HG03342 (cell line): ENCODE data around the gene CLCN3.
"Not testable (repeated sequence)": the region's sequence is repeated elsewhere in the genome, so short reads cannot be mapped to it uniquely, and the experiment has no call there.

Experiments used
- ATAC-seq: cut with Tn5 transposase; IDR thresholded peaks from one replicate; pipeline ENCODE4 v1.9.1; 2021; ENCODE audit warnings: mild to moderate bottlenecking, moderate library complexity; ENCODE audit not compliant: unreplicated experiment

CLCN3 gene

DNA sequence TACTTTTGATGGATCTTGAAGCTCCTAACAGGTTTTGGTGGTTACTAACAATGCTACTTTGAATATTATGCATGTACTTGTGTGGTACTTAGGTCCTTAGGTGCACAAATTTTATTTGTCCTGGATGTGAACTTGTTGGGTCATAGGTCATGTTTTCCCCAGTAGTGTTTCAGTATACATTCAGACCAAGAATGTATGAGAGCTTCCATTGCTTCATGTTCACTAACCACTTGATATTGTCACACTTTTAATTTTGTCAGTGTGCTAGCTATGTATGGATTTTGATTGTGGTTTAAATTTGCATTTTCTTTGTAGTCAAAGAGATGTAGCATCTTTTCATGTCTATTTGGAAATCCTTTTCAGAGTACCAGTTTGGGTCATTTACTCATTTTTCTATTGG lies 32.2 kb downstream of the CLCN3 start:
- no peak for ATAC-seq

DNA sequence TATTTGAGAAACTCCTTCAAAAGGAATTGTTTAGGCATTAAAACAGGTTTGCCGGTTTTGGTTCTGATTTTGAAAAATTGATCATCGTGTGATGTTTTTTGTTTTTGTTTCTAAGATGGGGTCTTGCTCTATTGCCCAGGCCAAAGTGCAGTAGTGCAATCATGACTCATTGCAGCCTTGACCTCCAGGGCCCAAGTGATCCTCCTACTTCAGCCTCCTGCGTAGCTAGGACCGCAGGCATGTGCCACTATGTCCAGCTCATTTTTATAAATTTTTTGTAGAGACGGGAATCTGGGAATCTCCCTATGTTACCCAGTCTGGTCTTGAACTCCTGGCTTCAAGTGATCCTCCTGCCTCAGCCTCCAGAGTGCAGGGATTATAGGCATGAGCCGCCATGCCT lies 35.0 kb downstream of the CLCN3 start:
- no peak for ATAC-seq

DNA sequence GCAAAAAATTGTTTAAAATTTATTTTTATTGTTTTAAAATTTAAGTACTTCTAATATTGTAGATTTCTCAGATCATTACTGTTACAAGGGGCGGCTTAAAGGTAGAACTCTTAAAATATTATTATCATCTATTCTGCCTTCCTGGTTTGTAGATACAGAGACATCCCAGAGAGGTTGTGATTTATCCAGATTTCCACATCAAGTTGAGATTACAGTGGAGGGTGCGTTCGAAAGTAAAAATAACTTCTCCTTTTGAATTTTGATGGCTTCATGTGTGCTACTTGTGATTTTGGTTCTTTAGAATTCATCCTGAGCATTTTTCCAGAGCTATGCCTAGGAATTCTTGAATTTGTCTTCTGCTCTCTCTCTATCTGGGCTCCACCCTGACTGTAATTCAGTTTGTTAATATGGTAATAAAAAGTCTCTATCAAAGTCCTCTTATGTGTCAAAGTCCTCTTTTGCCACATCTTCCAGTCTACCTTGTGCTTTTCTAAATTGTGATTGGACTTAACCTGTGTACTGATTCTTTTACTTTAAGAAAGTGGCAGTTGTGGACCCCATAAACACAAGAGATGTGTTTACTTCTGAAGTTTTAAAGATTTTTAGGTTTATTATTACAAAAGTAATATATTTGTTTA lies 37.2 kb downstream of the CLCN3 start:
- ATAC-seq, result no peak

DNA sequence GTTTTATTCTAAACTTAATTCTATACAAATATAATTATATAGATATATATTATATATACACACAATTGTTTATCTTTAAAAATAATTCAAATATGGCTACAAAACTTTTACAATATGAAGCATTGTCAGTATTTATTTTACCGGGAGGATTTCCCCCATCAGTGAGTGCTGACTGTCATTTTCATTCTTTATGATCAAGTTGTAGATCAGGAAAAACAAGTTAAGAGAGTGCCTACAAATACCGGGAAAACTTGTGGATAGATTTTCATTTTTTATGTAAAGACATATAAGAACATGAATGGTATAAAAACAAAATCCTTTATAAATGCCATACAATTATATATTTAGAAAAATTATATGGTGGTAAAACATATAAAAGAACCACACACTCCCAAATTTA lies 37.8 kb downstream of the CLCN3 start:
- ATAC-seq, result no peak

DNA sequence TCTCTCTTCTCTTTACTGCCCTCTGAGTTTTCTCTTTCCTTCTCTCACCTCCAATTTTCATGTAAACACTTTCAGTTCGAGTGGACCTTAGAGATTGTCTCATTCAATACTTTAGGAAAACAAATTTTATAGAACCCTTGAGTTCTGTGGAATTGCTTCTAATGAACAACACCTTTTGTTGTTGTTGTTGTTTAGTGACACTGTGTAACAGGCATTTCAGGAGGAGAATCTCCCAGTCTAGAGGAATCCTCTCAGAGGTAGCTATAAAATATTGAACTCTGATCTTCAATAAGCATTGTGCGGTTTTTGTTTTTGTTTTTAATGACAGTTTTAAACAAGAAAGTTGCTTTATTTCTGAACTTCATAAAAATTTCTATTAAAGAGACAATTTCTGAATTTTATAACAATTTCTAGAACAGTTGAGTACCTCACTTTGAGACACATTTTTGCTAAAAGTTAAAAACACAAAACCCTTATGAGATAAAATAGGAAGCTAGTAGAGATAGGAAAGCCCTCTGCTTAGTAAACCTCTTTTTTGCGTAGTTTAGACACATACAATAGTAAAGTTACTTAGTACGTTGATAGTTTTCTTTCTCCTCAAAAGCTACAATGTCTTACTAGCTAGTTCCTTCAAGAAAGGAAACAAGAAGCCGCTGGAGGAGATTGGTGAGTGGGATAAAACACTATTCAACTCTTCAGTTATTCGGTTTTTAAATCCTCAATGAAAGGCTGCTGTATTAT lies 38.8 kb downstream of the CLCN3 start:
- ATAC-seq, result no peak

DNA sequence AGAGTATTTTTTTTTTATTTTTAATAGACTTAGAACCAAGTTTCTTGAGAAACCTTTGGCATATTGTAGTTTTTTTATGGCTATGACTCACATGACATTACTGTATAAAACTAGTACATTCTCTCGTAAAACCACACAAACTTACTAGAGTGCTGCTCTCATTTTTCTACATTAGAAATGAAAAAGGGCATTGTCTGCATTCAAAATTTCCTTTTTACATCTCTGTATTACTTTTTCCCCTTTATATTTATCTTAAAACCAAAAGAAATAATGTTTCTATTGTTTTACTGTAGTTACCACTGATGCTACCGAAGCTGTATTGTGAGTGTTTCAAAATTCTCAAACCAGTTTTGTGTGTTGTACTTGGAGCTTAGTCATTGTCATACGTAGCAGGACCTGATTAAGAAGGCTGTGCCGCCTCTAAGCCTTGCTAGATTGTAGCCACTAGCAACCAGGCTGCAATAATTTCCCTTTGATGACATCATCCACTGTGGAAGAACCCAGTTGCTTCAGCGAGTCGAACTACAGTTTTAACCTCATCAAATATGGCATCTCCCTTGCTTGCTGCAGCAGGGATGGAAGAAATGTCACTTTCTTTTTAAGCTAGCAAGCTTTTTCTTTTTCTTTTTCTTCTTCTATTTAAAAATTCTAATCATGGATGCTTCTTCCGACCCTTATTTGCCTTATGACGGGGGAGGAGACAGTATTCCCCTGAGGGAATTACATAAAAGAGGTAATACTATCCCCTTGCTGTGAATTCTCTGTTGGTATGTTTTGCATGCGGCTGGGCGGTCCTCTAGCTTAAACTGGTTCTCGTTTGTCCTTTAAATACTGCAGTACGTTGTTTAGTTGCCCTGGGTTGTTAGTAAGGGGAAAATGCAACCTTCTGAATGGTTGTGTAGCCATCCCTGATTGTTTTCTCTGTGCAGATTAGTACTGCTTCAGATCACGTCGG lies 39.6 kb downstream of the CLCN3 start:
- peak; percentile 98 for ATAC-seq

DNA sequence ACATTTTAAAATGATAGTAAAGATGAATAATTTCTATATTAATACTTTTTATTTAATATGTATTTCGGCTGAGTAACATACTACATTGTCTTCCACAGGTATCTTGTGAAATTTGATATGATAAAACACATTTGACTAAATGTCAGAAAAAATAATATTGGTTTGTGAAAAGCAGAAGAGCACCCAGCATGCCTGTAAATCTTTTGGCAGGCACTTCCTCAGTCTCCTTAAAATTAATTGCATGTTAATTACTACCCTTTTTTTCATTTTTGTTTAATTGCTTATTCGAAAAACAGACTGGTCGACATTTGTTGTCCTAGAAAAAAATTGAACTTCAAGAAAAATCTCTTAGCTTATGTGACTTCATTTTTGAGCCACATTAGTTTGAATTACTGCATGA lies 40.6 kb downstream of the CLCN3 start:
- no peak for ATAC-seq

DNA sequence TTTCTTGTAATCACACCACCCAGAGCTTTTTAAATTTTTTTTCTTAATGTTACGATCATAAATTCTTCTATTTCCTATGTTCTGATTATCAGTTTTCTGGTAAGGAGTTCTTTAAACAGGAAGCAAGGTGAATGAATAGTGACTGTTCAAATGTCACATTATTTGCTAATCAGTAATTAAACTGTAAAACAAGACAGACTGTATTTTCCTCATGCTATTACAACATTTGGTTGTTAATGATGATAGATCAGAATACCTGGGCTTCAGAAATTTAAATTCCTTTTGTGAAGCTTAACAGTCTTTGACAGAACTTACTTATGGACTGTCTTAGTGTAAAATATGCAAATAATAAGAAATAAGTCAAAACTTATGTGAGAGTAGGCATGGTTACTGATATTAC lies 41.4 kb downstream of the CLCN3 start:
- no peak for ATAC-seq

DNA sequence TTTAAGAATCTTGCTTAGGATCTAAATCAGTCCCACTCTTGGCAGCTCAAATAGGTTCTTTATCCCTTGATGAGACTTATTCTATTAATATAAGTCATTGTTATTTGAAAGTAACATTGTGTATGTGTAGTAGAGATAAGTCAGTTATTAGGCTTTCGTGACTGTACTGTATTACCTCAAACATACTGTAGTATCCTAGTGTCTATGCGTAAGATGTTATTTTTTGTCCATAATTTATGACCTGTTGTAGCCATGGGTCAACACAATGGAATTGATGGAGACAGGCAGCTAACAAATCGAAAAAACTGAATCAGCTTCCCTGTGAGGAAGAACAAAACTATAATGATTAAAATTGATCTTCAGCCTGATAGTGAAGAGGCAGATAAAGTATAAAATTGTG lies 41.8 kb downstream of the CLCN3 start:
- no peak for ATAC-seq

DNA sequence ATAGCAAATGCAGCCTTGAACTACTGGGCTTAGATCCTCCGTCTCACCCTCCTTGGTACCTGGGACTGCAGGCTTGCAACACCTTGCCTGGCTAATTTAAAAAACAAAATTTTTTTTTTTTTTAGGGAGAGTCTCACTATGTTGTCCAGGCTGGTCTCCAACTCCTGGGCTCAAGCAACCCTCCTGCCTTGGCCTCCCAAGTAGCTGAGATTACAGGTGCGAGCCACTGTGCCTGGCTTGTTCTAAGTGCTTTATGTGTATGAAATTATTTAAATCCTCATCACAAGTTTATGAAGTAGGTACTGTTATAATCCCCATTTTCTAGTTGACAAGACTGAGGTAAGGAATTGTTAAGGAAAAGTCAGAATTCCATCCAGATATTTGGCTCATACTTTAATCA lies 43.0 kb downstream of the CLCN3 start:
- ATAC-seq, result no peak

DNA sequence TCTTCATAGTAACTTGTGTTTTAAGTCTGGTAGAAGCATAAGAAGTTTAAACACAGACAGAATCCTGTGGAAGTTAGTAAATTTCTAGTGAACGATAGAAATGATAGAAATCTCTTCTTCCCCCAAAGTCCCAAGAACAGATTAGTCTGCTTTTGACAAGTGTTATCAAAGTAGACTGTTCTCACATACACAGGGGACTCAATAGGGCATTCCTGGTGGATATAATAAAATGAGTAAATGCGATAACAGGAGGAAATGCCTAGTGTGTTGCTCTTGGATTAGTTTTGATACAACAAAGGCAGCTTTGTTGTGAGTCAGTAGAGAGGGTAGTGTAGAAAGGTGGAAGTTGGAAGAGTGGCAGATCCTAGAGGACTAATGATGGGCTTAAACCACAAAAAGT lies 43.5 kb downstream of the CLCN3 start:
- no peak for ATAC-seq

DNA sequence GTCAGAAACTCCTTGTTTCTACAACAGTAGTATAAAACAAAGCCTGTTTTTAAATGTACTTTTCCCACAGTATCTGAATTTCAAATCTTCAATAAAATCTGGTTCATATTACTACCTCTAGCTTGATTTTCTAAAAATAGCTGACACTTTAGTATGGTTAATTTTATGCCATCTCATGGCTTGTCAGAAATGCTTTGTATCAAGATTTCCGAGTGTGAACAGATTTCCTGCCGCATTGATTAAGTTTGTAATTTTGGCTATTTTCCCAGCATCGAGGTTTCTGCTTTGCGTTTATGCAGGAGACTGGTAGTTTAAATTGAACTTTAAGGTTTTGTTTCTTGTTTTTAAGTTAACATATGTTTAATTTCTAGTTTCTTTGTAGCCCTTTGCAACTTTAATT lies 44.2 kb downstream of the CLCN3 start:
- no peak for ATAC-seq

DNA sequence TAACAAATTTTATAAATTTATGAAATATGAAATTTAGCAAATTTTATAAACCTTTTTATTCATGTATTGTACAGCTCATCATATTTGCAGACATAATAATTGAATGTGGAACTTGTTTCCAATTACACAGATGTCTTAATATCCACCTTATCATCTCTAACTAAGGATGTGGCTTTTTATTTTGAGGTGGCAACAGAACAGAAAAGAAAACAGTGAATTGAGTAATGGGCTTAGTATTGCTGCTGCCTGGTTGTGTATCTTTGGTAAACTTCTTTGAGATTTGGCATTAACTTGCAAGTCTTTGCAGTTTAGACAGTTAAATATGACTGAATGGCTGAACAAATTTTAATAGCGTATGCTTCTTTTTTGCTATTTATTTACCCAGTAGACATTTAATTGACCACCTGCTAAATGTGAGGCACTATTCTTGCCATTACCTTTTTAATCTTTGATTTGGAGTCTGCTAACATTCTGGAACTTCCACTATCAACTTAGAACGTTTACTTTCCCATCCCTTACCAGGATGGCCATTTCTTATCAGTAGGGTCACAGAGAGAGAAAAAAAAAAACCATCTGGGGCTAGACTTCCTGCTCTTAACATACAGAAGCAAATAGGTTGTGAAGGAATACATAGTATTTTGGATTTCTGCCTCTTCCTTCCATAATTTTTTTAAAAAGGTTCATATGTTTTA lies 44.8 kb downstream of the CLCN3 start:
- ATAC-seq, result no peak

DNA sequence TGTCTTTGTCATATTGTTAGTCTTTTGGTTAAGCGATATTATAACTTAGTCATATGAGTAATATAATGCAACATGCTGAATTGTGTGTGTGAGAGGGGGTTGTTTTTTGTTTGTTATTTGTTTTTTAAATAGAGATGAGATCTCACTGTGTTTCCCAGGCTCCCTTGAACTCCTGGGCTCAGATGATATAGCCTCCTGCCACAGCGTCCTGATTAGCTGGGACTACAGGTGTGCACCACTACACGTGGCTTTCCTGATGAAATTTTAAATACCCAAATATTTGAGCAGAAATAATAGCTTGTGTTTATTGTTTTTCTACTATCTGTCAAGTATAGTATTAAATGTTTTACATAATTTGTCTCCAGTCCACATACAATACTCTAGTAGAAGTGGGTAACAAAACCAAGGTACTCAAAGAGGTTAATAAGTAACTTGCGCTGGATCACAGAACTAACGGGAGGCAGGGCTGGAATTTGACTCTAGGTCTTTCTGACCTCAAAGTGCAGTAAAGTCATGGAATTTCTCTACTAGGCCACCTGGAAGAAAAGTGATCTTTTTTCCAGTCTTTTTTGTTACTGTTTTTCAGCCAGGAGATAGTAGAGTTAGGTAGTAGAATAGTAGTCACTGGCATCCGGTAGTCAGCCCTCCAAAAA lies 47.8 kb downstream of the CLCN3 start:
- ATAC-seq, result no peak

DNA sequence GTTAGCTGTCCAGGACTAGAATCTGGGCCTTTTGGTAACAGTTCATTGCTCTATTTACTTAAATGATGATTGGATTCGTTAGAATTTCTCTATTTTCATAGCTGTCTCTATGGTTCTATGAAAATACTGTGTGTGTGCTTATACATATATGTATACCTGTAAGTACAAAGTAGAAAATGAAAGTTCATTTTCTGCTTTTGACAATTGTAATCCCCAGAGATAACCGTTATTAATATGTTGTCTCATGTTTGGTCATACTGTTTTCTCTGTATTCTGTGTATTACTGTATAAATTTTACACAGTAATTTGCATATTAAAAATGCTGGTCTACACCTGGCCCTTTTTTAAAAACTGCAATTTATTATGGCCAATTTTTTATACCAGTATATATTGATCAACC lies 55.4 kb downstream of the CLCN3 start:
- peak; percentile 93 for ATAC-seq

DNA sequence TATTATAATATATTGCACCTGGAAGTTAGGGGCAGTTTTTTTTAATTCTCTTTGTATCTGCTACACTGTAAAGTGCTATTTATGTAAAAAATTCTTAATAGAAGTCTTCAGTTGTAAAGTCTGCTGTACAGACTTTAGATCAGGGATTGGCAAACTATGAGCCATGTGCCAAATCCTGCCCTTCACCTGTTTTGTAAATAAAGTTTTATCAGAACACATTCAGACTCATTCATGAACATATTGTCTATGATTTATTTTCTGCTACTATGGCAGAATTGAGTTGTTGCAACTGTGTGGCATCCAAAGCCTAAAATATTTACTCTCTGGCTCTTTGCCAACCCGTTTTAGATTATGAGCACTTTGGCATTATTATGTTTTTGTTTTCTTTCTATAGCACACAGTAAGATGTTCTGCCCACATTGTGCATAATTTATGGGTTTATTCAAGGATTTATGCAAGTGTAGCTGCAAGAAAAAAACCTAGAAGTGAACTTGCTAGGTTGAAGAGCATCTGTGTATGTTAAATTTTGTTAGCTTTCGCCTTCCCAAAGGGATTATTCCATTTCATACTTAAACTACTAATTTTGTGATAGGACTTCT lies 56.9 kb downstream of the CLCN3 start:
- ATAC-seq, result no peak

DNA sequence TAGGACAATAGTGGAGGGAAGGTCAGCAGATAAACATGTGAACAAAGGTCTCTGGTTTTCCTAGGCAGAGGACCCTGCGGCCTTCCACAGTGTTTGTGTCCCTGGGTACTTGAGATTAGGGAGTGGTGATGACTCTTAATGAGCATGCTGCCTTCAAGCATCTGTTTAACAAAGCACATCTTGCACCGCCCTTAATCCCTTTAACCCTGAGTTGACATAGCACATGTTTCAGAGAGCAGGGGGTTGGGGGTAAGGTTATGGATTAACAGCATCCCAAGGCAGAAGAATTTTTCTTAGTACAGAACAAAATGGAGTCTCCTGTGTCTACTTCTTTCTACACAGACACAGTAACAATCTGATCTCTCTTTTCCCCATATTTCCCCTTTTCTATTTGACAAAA lies 58.1 kb downstream of the CLCN3 start:
- not testable (repeated sequence) for ATAC-seq

DNA sequence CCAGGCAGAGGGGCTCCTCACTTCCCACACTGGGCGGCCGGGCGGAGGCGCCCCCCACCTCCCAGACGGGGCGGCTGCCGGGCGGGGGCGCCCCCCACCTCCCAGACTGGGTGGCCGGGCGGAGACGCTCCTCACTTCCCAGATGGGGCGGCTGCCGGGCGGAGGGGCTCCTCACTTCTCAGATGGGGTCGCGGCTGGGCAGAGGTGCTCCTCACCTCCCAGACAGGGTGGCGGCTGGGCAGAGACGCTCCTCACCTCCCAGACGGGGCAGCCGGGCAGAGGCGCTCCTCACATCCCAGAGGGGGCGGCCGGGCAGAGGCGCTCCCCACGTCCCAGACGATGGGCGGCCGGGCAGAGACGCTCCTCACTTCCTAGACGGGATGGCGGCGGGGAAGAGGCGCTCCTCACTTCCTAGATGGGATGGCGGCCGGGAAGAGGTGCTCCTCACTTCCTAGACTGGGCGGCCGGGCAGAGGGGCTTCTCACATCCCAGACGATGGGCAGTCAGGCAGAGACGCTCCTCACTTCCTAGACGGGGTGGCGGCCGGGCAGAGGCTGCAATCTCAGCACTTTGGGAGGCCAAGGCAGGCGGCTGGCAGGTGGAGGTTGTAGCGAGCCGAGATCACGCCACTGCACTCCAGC lies 58.7 kb downstream of the CLCN3 start:
- ATAC-seq, result not testable (repeated sequence)

DNA sequence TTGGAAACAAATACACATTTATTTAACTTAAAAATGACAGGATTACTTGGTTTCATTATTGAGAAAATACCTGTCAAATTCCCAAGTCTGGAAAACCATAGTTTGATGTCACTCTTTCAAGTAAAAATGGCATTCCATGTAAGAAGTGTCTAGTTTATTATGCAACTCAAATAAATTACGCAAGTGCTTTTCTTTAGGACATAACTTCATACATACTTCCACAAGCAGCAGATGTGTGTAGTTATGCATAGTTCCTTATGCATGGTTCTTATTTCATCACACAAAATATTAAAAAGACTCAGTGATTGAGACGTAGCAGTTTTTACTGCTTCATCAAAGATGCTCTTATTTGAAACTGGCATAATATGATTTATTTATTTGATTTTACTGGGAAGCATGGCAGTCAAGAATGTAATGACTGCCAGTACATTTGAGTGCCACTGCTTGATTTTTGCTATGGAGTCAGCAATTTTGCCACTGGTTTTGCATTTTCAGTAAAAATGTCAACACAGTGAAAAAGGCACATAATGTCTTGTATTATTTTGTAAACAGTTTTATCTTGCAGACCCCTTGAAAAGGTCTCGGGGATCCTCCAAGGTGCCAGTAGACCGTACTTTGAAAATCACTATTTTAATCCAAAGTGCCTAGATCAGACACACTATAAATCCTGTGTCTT lies 62.1 kb downstream of the CLCN3 start:
- ATAC-seq, result no peak
